Fibroblast of mammary gland (primary cell): ENCODE measurements around the gene RREB1.

Source experiments
- DNase-seq: peaks from one replicate; pipeline ENCODE4 v3.0.0-alpha.2; 2010; ENCODE audit warnings: low read depth
- H3K4me3 ChIP-seq: 2 replicates; pipeline ENCODE4 v1.5.1; 2011; ENCODE audit warnings: low read depth, mild to moderate bottlenecking, low read length, moderate library complexity; ENCODE audit not compliant: control insufficient read depth
- CTCF ChIP-seq: conservative IDR thresholded peaks from 2 replicates; pipeline ENCODE4 v1.5.1; 2011; ENCODE audit warnings: low read depth, low read length, inconsistent platforms; ENCODE audit not compliant: control insufficient read depth, insufficient read depth

Gene RREB1

GRCh38 chr6:7250812-7251211, 143.1 kb downstream of the RREB1 start:
- DNase-seq = no peak
- H3K4me3 ChIP-seq = no peak overlapping the region
- TF ChIP-seq CTCF = no peak

GRCh38 chr6:7251646-7252260, 144.0 kb downstream of the RREB1 start:
- no peak for DNase-seq
- no peak for TF ChIP-seq CTCF
- H3K4me3 ChIP-seq = no peak overlapping the region

- no peak for DNase-seq
- TF ChIP-seq CTCF = no peak
Measured at GRCh38 chr6:7252390-7252789, 144.6 kb downstream of the RREB1 start.

GRCh38 chr6:7254980-7255835, 147.4 kb downstream of the RREB1 start:
- DNase-seq = no peak
- H3K4me3 ChIP-seq = no peak overlapping the region
- no peak for TF ChIP-seq CTCF

More at GRCh38 chr6:7252390-7252789, 144.6 kb downstream of the RREB1 start:
- no peak overlapping the region for H3K4me3 ChIP-seq

GRCh38 chr6:7255918-7256317, 148.2 kb downstream of the RREB1 start:
- no peak overlapping the region for H3K4me3 ChIP-seq
- no peak for TF ChIP-seq CTCF
- DNase-seq = no peak

GRCh38 chr6:7256785-7257184, 149.0 kb downstream of the RREB1 start:
- H3K4me3 ChIP-seq = no peak overlapping the region
- DNase-seq = no peak
- no peak for TF ChIP-seq CTCF
